HG02938 (cell line): ENCODE data around the gene MYOG.

Experiments used
- ATAC-seq: cut with Tn5 transposase; IDR thresholded peaks from one replicate; pipeline ENCODE4 v1.9.1; 2021; ENCODE audit warnings: mild to moderate bottlenecking, moderate library complexity; ENCODE audit not compliant: unreplicated experiment

The MYOG gene

DNA sequence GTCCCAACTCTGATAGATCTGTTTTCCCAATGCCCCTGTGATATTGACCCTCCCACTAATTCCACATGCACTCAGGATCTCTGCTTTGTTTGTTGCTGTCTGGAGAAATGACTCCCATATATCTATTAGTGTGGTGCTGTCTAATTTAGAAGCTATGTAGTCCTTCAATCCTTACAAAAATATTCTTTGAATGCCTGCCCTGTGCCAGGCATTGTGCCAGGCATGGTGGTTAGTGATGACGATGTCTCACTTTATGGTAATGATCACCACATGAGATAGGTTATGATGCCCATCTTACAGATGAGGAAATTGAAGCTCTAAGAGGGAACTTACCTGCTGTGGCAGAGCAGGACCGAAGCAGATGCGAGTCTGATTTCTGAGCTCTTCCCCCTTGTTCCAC, 12.9 kb downstream of the MYOG start:
- no peak for ATAC-seq

GRCh38 chr1:203072002-203072602, 13.7 kb downstream of the MYOG start:
- ATAC-seq: no peak

- ATAC-seq: no peak
Measured at GRCh38 chr1:203069030-203069747, 16.6 kb downstream of the MYOG start.

DNA sequence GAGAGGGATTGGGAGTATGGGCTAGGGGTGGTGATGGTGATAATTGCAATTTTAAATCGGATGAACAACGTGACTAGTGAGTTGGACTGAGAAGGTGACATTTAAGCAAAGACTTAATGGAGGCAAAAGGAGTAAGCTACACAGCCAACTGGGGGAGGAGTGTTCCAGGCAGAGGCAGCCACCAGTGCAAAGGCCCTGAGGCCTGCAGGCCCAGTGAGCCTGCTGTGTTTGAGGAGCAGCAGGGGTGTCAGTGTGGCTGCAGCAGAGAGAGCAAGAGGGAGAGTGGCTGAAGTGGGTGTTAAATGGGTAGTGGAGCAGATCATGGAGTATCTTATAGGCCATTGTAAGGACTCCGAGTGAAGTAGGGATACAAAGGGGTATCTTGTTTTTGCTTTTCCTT, 18.8 kb downstream of the MYOG start:
- no peak for ATAC-seq

DNA sequence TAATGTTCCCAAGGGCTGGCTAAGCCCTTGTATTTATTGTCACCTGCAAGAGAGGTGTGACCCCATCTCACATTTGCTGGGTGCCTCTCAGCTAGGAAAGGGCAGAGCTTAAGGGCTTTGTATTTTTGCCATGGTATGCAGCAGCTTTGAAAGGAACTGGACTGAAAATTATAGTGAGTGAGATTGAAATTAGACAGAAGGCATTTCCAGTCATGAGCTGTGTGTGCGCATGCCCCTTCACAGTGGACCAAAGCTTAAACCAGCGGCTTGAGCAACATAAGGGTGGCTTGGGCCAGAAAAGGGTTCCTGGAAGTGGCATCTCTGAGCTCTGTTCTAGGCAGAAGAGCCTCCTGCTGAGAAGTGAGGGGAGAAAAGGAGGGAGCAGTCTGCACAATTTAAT, 19.8 kb downstream of the MYOG start:
- ATAC-seq: no peak

GRCh38 chr1:203065191-203065590, 20.6 kb downstream of the MYOG start:
- no peak for ATAC-seq

GRCh38 chr1:203063287-203063686, 22.5 kb downstream of the MYOG start:
- ATAC-seq: no peak

DNA sequence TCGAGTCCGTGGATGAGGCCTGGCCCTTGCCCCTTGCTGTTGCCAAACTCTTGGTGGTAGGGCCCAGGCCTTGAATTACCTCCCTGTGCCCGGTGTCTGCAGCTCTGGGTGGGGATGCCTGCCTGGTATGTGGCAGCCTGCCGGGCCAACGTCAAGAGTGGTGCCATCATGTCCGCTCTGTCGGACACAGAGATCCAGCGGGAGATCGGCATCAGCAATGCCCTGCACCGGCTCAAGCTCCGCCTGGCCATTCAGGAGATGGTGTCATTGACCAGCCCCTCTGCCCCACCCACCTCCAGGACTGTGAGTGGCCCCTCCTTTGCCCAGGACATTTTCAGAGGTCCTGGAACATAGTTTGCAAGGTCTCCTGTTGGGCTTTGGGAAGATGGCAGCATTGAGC, 25.7 kb downstream of the MYOG start:
- ATAC-seq: no peak

GRCh38 chr1:203059485-203059884, 26.3 kb downstream of the MYOG start:
- ATAC-seq: no peak

DNA sequence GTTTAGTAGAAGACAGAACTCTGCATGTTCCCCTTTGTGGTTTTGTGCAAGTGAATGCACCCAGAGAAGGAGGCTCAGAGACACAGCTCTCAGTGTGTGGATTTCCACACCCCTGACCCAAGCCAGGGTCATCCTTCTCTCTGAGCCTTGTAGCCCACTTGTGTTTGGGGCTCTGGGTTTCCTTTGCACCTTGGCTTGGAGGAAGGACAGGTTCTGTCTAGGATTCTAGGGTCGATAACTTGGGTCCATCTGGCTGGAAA, 27.2 kb downstream of the MYOG start:
- no peak for ATAC-seq

- no peak for ATAC-seq
Measured at GRCh38 chr1:203057911-203058675, 27.7 kb downstream of the MYOG start.

DNA sequence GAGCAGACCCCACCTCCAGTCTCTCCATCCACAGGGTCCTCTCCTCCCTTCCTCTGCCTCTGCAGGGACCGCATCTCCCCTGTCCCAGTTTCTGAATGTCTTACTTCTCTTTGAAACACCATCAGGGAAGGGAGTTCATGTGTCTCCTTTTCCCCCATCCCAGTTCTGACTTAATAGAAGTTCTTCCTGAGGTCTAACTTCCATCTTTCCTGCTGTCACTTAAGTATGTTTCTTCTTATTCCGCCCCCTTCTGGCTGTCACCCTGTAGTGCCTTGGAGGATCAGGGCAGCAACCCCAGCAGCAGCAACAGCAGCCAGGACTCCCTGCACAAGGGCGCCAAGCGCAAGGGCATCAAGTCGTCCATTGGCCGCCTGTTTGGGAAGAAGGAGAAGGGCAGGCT, 29.3 kb downstream of the MYOG start:
- ATAC-seq: no peak

- no peak for ATAC-seq
Measured at GRCh38 chr1:203056012-203056411, 29.8 kb downstream of the MYOG start.

DNA sequence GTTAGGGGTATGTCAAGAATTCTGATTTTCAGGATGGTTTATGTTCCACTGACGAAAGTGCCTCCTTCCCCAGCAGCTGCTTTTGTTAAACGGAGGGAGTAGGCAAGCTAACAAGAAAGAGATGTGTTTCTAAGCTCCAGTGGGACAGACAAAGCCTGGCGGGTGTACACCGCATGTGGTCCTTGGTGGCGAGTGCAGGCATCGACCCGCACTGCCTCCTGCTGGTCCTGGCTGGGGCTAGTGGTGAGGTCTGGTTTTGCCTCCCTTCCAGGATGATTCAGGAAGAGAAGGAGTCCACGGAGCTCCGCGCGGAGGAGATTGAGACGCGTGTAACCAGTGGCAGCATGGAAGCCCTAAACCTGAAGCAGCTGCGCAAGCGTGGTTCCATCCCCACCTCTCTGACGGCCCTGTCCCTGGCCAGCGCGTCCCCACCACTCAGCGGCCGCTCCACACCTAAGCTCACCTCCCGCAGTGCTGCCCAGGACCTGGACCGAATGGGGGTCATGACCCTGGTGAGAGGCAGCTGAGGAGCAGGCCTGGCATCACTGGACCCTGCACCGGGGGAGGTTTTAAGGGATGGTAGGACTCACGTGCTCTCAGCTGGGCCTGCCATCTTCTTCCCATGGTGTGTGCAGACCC, 30.5 kb downstream of the MYOG start:
- no peak for ATAC-seq

DNA sequence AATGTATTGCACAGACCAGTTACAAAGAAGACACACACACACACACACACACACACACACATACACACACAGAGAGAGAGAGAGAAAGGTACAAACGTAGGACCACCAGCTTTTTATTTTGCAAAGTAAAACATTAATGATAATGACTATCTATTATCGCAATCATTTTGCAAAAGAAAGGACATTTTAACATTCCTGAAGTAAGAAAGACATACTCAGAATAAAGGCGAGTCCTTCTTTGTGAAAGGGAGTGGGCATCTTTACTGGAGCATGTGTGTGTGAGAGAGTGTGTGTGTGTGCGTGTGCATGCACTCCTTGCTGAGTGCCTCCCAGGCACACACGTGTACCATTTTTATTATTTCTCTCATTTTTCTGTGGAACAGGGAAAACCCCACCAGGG, 31.2 kb downstream of the MYOG start:
- ATAC-seq: no peak

DNA sequence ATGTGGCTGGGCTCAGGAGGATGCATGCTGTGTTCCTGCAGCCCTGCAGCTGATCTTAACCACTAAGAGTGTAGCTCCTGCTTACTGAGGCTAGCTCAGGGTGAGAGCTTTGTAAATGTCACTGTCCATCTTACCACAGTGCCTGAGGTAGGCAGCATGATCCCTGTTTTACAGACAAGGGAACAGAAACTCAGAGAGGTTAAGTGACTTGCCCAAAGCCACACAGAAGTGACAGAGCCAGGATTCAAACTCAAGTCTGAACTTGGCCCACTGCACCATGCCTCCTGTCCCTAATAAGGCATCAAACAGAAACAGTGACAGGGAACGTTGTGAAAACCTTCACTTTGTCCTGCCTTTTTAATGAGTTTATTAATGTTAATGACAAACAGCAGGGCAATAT, 31.6 kb downstream of the MYOG start:
- ATAC-seq: no peak

- no peak for ATAC-seq
Measured at GRCh38 chr1:203052601-203053000, 33.2 kb downstream of the MYOG start.

GRCh38 chr1:203051841-203052324, 33.9 kb downstream of the MYOG start:
- ATAC-seq: no peak

DNA sequence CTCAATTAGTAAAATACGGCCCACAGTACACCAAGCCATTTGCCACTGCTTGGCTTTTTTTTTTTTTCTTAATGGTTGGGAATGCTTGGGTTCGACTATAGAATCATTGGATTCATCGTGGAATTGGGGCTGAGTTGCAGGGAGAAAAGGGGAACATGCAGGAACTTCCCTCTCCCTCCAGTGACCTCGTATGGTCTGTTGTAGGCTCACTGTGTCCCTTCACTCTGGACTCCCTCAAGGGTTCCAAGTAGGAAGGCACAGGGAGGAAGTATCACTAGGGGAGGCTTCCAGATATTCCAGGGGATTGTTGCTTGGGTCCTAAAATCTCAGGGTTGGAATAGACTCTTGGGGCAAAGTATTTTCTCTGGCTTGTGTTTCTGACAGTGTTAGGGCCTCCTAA, 35.0 kb downstream of the MYOG start:
- no peak for ATAC-seq

DNA sequence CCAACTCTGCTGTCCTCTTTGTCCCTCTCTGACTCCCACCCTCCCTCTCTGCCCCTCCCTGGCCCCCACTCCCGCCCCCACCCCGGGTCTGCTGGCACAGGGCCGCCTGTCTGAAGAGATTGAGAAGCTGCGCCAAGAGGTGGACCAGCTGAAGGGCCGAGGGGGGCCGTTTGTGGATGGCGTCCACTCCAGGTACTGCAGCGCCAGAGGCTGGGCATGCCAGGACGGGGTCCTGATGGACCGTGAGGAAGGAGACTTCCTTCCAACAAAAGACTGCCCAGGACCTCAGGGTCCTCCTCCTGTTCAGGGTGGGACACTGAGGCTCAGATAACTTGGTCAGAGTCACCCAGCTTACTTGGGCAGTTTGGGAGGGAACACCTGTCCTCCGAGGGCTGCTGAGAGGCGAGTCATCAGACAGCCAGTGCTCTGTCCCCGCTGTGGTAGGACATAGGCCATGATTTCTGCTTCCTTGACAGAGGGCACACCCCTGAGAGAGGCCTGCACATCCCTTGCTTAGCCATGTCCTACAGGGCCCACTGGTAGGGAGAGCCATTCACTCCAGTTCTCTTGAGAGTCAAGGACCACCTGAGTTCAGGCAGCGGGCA, 36.1 kb downstream of the MYOG start:
- no peak for ATAC-seq

GRCh38 chr1:203049077-203049476, 36.7 kb downstream of the MYOG start:
- ATAC-seq: no peak
